NOMO-1 treated with DMSO at 0.1 percent for 48 hours (cell line): ENCODE measurements around the gene KCNQ1.

Experiments used
- DNase-seq: peaks from one replicate; lab custom pipeline; 2025; ENCODE audit not compliant: unreplicated experiment; lab: John Stamatoyannopoulos, UW

The KCNQ1 gene

GRCh38 chr11:2521081-2521732 is 76.4 kb downstream of the KCNQ1 start:
- no peak for DNase-seq

GRCh38 chr11:2521733-2522630 is 77.2 kb downstream of the KCNQ1 start:
- DNase-seq: no peak

- DNase-seq: no peak
Measured at GRCh38 chr11:2522631-2523255, 77.9 kb downstream of the KCNQ1 start.

GRCh38 chr11:2523821-2524391 is 79.1 kb downstream of the KCNQ1 start:
- no peak for DNase-seq

GRCh38 chr11:2524446-2525165 is 79.8 kb downstream of the KCNQ1 start:
- DNase-seq: no peak

GRCh38 chr11:2525166-2525861 is 80.5 kb downstream of the KCNQ1 start:
- no peak for DNase-seq

- DNase-seq: no peak
Measured at GRCh38 chr11:2525941-2526807, 81.4 kb downstream of the KCNQ1 start.

- DNase-seq: peak; percentile 93
Measured at GRCh38 chr11:2526808-2527381, 82.1 kb downstream of the KCNQ1 start.

GRCh38 chr11:2527621-2528291 is 82.9 kb downstream of the KCNQ1 start:
- no peak for DNase-seq

GRCh38 chr11:2528301-2529050 is 83.7 kb downstream of the KCNQ1 start:
- no peak for DNase-seq

GRCh38 chr11:2529173-2529572 is 84.4 kb downstream of the KCNQ1 start:
- DNase-seq: no peak

- DNase-seq: no peak
Measured at GRCh38 chr11:2529636-2530035, 84.8 kb downstream of the KCNQ1 start.

- DNase-seq: no peak
Measured at GRCh38 chr11:2530131-2530854, 85.5 kb downstream of the KCNQ1 start.

GRCh38 chr11:2530855-2531200 is 86.0 kb downstream of the KCNQ1 start:
- no peak for DNase-seq

- peak; percentile 10 for DNase-seq
Measured at GRCh38 chr11:2531277-2531986, 86.6 kb downstream of the KCNQ1 start.

GRCh38 chr11:2531987-2532703 is 87.3 kb downstream of the KCNQ1 start:
- DNase-seq: no peak
